Activated B cell treated with CpG ODN at 0.5 μM for 24 hours (primary cell): Measurements from ENCODE around the gene UQCRHL. TPM values are rescaled to one million over a fixed set of nuclear protein-coding genes. Genes with fewer than 3 reads are reported as not detected.
"Not testable (repeated sequence)": the region's sequence is repeated elsewhere in the genome, so short reads cannot be mapped to it uniquely, and the experiment has no call there.

Source experiments
- ATAC-seq: fragments of 200-7000 bp; cut with Tn5 transposase; one replicate; pipeline ENCODE4 v1.10.0; 2021; ENCODE audit warnings: low read depth, mild to moderate bottlenecking, moderate library complexity
- CTCF ChIA-PET: fragments of 350-600 bp; sonication (Branson Sonifier 250); formaldehyde crosslinking; loops from one replicate; lab custom pipeline; 2021; ENCODE audit warnings: antibody characterized with exemption; lab: Charles Lee
- POLR2A ChIA-PET: fragments of 350-600 bp; sonication (Branson Sonifier 250); formaldehyde crosslinking; loops from one replicate; lab custom pipeline; 2021; ENCODE audit warnings: antibody characterized with exemption; lab: Charles Lee
- DNase-seq: peaks from one replicate; pipeline ENCODE4 v3.0.0; 2022
- H3K27ac Mint-ChIP-seq: one replicate; pipeline ENCODE4 v1.8.0; 2020; ENCODE audit warnings: mixed read lengths
- H3K27me3 Mint-ChIP-seq: one replicate; pipeline ENCODE4 v1.8.0; 2021; ENCODE audit warnings: mixed read lengths
- H3K36me3 Mint-ChIP-seq: one replicate; pipeline ENCODE4 v1.8.0; 2021; ENCODE audit warnings: low read depth, mixed read lengths
- H3K4me1 Mint-ChIP-seq: one replicate; pipeline ENCODE4 v1.8.0; 2021; ENCODE audit warnings: mixed read lengths
- H3K4me3 Mint-ChIP-seq: one replicate; pipeline ENCODE4 v1.8.0; 2020; ENCODE audit warnings: mild to moderate bottlenecking, mixed read lengths
- H3K9me3 Mint-ChIP-seq: one replicate; pipeline ENCODE4 v1.8.0; 2020; ENCODE audit warnings: mixed read lengths
- CTCF ChIP-seq: fragments of 200-600 bp; IDR thresholded peaks from one replicate; pipeline ENCODE4 v1.8.0; 2022; ENCODE audit warnings: antibody characterized with exemption, mild to moderate bottlenecking
- intact Hi-C: fragments of 100-400 bp; cut with micrococcal nuclease; formaldehyde crosslinking; loops from one replicate; pipeline ENCODE4 v1.15.1; 2024
- total RNA-seq: library from RNA; stranded (reverse); gene quantifications from 2 replicates; pipeline ENCODE4 v1.2.3, GENCODE V29; 2022

Gene UQCRHL
- 1.7 and 1.9 TPM in 2 replicates for total RNA-seq

- DNase-seq, ATAC-seq, H3K27me3 Mint-ChIP-seq, CTCF ChIA-PET, H3K36me3 Mint-ChIP-seq, intact Hi-C loops, H3K4me3 Mint-ChIP-seq, H3K9me3 Mint-ChIP-seq, H3K27ac Mint-ChIP-seq, H3K4me1 Mint-ChIP-seq: not testable (repeated sequence)
- POLR2A ChIA-PET: interaction anchor here (0.7 kb wide), 1 partner anchor 27 kb away, joined by 4 read pairs; no protein-coding TSS in a partner anchor
These were observed at the start of gene UQCRHL for GRCh38 chr1:15807549-15807948. Gene UQCRHL, minus strand, starts transcription at chr1:15807649. Its CDS starts 0 bp downstream, at chr1:15807649.

- H3K4me1 Mint-ChIP-seq: peaks cover 45% of the 10 kb centered on the region
- ChIA-PET POLR2A (interaction anchor here (0.6 to 1.5 kb wide), 2 partner anchors 10 to 34 kb away, joined by 3 to 5 read pairs; no protein-coding TSS in a partner anchor), CTCF (no interaction called here)
- intact Hi-C loops: no loop called here
- H3K4me3 Mint-ChIP-seq: no peak overlapping the region
- peaks cover 7% of the 10 kb centered on the region for H3K36me3 Mint-ChIP-seq
- no peak overlapping the region for H3K27ac Mint-ChIP-seq
- H3K9me3 Mint-ChIP-seq: no peaks in the 10 kb centered on the region
- ATAC-seq: no peak
- no peak for TF ChIP-seq CTCF
- no peaks in the 10 kb centered on the region for H3K27me3 Mint-ChIP-seq
- no peak for DNase-seq
These were observed 49.4 kb upstream of the UQCRHL start for GRCh38 chr1:15856888-15857287.

GRCh38 chr1:15852828-15853302 is 45.4 kb upstream of the UQCRHL start:
- Mint-ChIP-seq H3K4me3 (no peak overlapping the region), H3K9me3 (no peaks in the 10 kb centered on the region), H3K27ac (peak overlapping the region; percentile 41), H3K27me3 (no peaks in the 10 kb centered on the region), H3K4me1 (peaks cover 58% of the 10 kb centered on the region), H3K36me3 (peaks cover 19% of the 10 kb centered on the region)
- CTCF ChIA-PET: interaction anchor here (1.1 kb wide), 1 partner anchor 37 kb away, joined by 3 read pairs; no protein-coding TSS in a partner anchor
- intact Hi-C loops: loop anchor here (1.0 kb wide), 1 partner anchor 112 kb away; no protein-coding TSS in a partner anchor
- POLR2A ChIA-PET: interaction anchor here (0.6 to 2.6 kb wide), 5 partner anchors 17 to 96 kb away, joined by 3 to 15 read pairs (median 5); no protein-coding TSS in a partner anchor
- DNase-seq (no peak), ATAC-seq (no peak)
- no peak for TF ChIP-seq CTCF

GRCh38 chr1:15852036-15852827 is 44.8 kb upstream of the UQCRHL start:
- ChIA-PET CTCF (interaction anchor here (1.1 to 1.6 kb wide), 2 partner anchors 37 kb away, joined by 3 to 8 read pairs; no protein-coding TSS in a partner anchor), POLR2A (interaction anchor here (0.6 to 9.8 kb wide), 9 partner anchors 14 to 235 kb away, joined by 3 to 231 read pairs (median 9); partner anchors contain the start of gene DDI2)
- Mint-ChIP-seq H3K27me3 (no peaks in the 10 kb centered on the region), H3K4me3 (peak overlapping the region; percentile 67), H3K9me3 (no peaks in the 10 kb centered on the region), H3K27ac (peak overlapping the region; percentile 85), H3K36me3 (peaks cover 19% of the 10 kb centered on the region), H3K4me1 (peaks cover 54% of the 10 kb centered on the region)
- TF ChIP-seq CTCF: no peak
- ATAC-seq (peak; percentile 18), DNase-seq (no peak)
- intact Hi-C loops: loop anchor here (1.0 kb wide), 1 partner anchor 113 kb away; no protein-coding TSS in a partner anchor

GRCh38 chr1:15851210-15852035 is 44.0 kb upstream of the UQCRHL start:
- TF ChIP-seq CTCF: no peak
- H3K27ac Mint-ChIP-seq: peak overlapping the region; percentile 85
- H3K4me3 Mint-ChIP-seq: peak overlapping the region; percentile 67
- ChIA-PET POLR2A (interaction anchor here (0.7 to 9.8 kb wide), 11 partner anchors 14 to 234 kb away, joined by 3 to 231 read pairs (median 5); partner anchors contain the start of genes DDI2 and ZBTB17), CTCF (interaction anchor here (1.6 kb wide), 1 partner anchor 36 kb away, joined by 8 read pairs; no protein-coding TSS in a partner anchor)
- H3K9me3 Mint-ChIP-seq: no peaks in the 10 kb centered on the region
- DNase-seq (no peak), ATAC-seq (no peak)
- H3K36me3 Mint-ChIP-seq: peaks cover 16% of the 10 kb centered on the region
- H3K27me3 Mint-ChIP-seq: no peaks in the 10 kb centered on the region
- peaks cover 51% of the 10 kb centered on the region for H3K4me1 Mint-ChIP-seq
- intact Hi-C loops: loop anchor here (1.0 kb wide), 1 partner anchor 114 kb away; no protein-coding TSS in a partner anchor
